PC-3 (cell line): Measurements from ENCODE around the gene EFCC1. TPM values are rescaled to one million over a fixed set of nuclear protein-coding genes. Genes with fewer than 3 reads are reported as not detected.

ENCODE experiments used
- ATAC-seq: fragments of 200-7000 bp; cut with Tn5 transposase; 2 replicates; pipeline ENCODE4 v1.9.1; 2020; ENCODE audit warnings: mild to moderate bottlenecking, moderate library complexity
- BruUV-seq: library from RNA; stranded (reverse); fragments of 400-500 nt; replicated peaks from 2 replicates; lab custom pipeline; 2021; lab: Mats Ljungman, UMichigan
- CTCF ChIA-PET: fragments of 300-600 bp; sonication (Branson Sonifier 250); formaldehyde crosslinking; loops from one replicate; lab custom pipeline; 2022; ENCODE audit warnings: antibody characterized with exemption; lab: Charles Lee
- POLR2A ChIA-PET: fragments of 300-600 bp; sonication (Branson Sonifier 250); formaldehyde crosslinking; loops from one replicate; lab custom pipeline; 2022; ENCODE audit warnings: antibody characterized with exemption; ENCODE audit not compliant: unreplicated experiment; lab: Charles Lee
- DNase-seq: peaks from one replicate; pipeline ENCODE4 v3.0.0-alpha.2; 2015
- H2AFZ ChIP-seq: fragments of 300-600 bp; sonication (generic); 2 replicates; pipeline ENCODE4 v1.6.0; 2016; ENCODE audit warnings: antibody characterized with exemption, low read length
- H3F3A ChIP-seq: fragments of 300-600 bp; sonication (generic); one replicate; pipeline ENCODE4 v1.6.0; 2017; ENCODE audit warnings: antibody characterized with exemption, low read length, control low read depth, mild to moderate bottlenecking; ENCODE audit not compliant: unreplicated experiment
- H3K27ac ChIP-seq: fragments of 300-600 bp; sonication (generic); 2 replicates; pipeline ENCODE4 v1.5.1; 2016; ENCODE audit warnings: mild to moderate bottlenecking, low read length
- H3K27me3 ChIP-seq: fragments of 300-600 bp; sonication (generic); 2 replicates; pipeline ENCODE4 v1.6.1; 2016; ENCODE audit warnings: low read length, mixed read lengths
- H3K36me3 ChIP-seq: fragments of 300-600 bp; sonication (generic); 2 replicates; pipeline ENCODE4 v1.6.1; 2016; ENCODE audit warnings: low read depth, mixed run types, low read length, mixed read lengths
- H3K4me1 ChIP-seq: fragments of 300-600 bp; sonication (generic); 2 replicates; pipeline ENCODE4 v1.5.1; 2016; ENCODE audit warnings: low read length; ENCODE audit not compliant: insufficient read depth
- H3K4me2 ChIP-seq: fragments of 300-600 bp; sonication (generic); 2 replicates; pipeline ENCODE4 v1.6.0; 2016; ENCODE audit warnings: low read length
- H3K4me3 ChIP-seq: fragments of 300-600 bp; sonication (generic); 2 replicates; pipeline ENCODE4 v1.5.1; 2016; ENCODE audit warnings: mild to moderate bottlenecking, low read length, mixed read lengths
- H3K79me2 ChIP-seq: fragments of 300-600 bp; sonication (generic); 2 replicates; pipeline ENCODE4 v1.6.1; 2017; ENCODE audit warnings: low read length, mixed read lengths
- H3K9ac ChIP-seq: fragments of 300-600 bp; sonication (generic); 2 replicates; pipeline ENCODE4 v1.6.0; 2016; ENCODE audit warnings: mild to moderate bottlenecking, low read length
- H3K9me2 ChIP-seq: fragments of 300-600 bp; sonication (generic); replicated peaks from 2 replicates; pipeline ENCODE4 v1.6.1; 2016; ENCODE audit warnings: mixed run types, low read length, mixed read lengths
- H3K9me3 ChIP-seq: fragments of 300-600 bp; sonication (generic); 2 replicates; pipeline ENCODE4 v1.6.1; 2016; ENCODE audit warnings: low read length, mixed read lengths
- H4K20me1 ChIP-seq: fragments of 300-600 bp; sonication (generic); 2 replicates; pipeline ENCODE4 v1.6.1; 2016; ENCODE audit warnings: low read length, mixed read lengths
- CTCF ChIP-seq: fragments of 300-600 bp; sonication (generic); conservative IDR thresholded peaks from 2 replicates; pipeline ENCODE4 v1.5.1; 2017; ENCODE audit warnings: antibody characterized with exemption, low read depth, mild to moderate bottlenecking, low read length
- EZH2 ChIP-seq: fragments of 300-600 bp; sonication (generic); IDR thresholded peaks from one replicate; pipeline ENCODE4 v1.6.1; 2017; ENCODE audit warnings: antibody characterized with exemption, mild to moderate bottlenecking, low read length; ENCODE audit not compliant: unreplicated experiment
- EZH2phosphoT487 ChIP-seq: fragments of 300-600 bp; sonication (generic); IDR thresholded peaks from 2 replicates; pipeline ENCODE4 v1.6.1; 2018; ENCODE audit warnings: mild to moderate bottlenecking, antibody characterized with exemption, low read length, borderline replicate concordance
- intact Hi-C: fragments of 100-400 bp; cut with micrococcal nuclease; formaldehyde crosslinking; loops from 2 replicates; pipeline ENCODE4 v1.9.0; 2023
- total RNA-seq: library from RNA; depleted of rRNA; stranded (reverse); fragments of >200 nt; gene quantifications from 2 replicates; pipeline ENCODE4 v1.2.3, GENCODE V29; 2014

EFCC1 gene
- total RNA-seq, 1 experiment from 2014 or later, result not detected

- peak; percentile 8 for DNase-seq
- H3K9me2 ChIP-seq, result no peaks in the 10 kb centered on the region
Observed at GRCh38 chr3:129058441-129059200, 57.5 kb downstream of the EFCC1 start.

GRCh38 chr3:129059311-129059958 lies 58.3 kb downstream of the EFCC1 start:
- Histone ChIP-seq H3K9ac (no peak overlapping the region), H3F3A (no peaks in the 10 kb centered on the region), H3K36me3 (no peaks in the 10 kb centered on the region), H3K4me2 (no peak overlapping the region), H3K4me3 (no peak overlapping the region), H3K27me3 (no peaks in the 10 kb centered on the region), H3K9me3 (no peaks in the 10 kb centered on the region), H2AFZ (no peak overlapping the region), H4K20me1 (no peaks in the 10 kb centered on the region), H3K79me2 (no peaks in the 10 kb centered on the region), H3K4me1 (no peaks in the 10 kb centered on the region), H3K9me2 (no peaks in the 10 kb centered on the region), H3K27ac (no peak overlapping the region)
- no TSS peak for BruUV-seq
- intact Hi-C loops, result no loop called here
- no peak for TF ChIP-seq EZH2phosphoT487
- ChIA-PET POLR2A (no interaction called here), CTCF (no interaction called here)
- ATAC-seq (no peak), DNase-seq (no peak)

More at GRCh38 chr3:129058441-129059200, 57.5 kb downstream of the EFCC1 start:
- TF ChIP-seq EZH2phosphoT487 (no peak), EZH2 (no peak), CTCF (no peak)
- Histone ChIP-seq H3F3A (no peaks in the 10 kb centered on the region), H3K79me2 (no peaks in the 10 kb centered on the region), H3K27ac (no peak overlapping the region), H3K9ac (no peak overlapping the region), H3K4me2 (no peak overlapping the region), H3K27me3 (no peaks in the 10 kb centered on the region), H3K36me3 (no peaks in the 10 kb centered on the region), H4K20me1 (no peaks in the 10 kb centered on the region), H3K4me3 (no peak overlapping the region), H3K9me3 (no peaks in the 10 kb centered on the region), H3K4me1 (no peaks in the 10 kb centered on the region), H2AFZ (no peak overlapping the region)
- intact Hi-C loops, result no loop called here
- CTCF ChIA-PET, result no interaction called here
- peak; percentile 40 for ATAC-seq
- no TSS peak for BruUV-seq
- POLR2A ChIA-PET, result no interaction called here

- Histone ChIP-seq H3K36me3 (no peaks in the 10 kb centered on the region), H4K20me1 (no peaks in the 10 kb centered on the region), H3K79me2 (no peaks in the 10 kb centered on the region), H3K4me1 (no peaks in the 10 kb centered on the region), H3K27ac (no peak within 1 kb of the TSS), H2AFZ (no peak within 1 kb of the TSS), H3K27me3 (no peaks in the 10 kb centered on the region), H3K9ac (no peak within 1 kb of the TSS), H3F3A (no peaks in the 10 kb centered on the region), H3K4me3 (no peak within 1 kb of the TSS), H3K9me3 (no peaks in the 10 kb centered on the region), H3K9me2 (no peaks in the 10 kb centered on the region), H3K4me2 (no peak within 1 kb of the TSS)
- intact Hi-C loops, result no loop called here
- ATAC-seq (no peak), DNase-seq (no peak)
- ChIA-PET CTCF (no interaction called here), POLR2A (no interaction called here)
- no TSS peak for BruUV-seq
- TF ChIP-seq CTCF, result no peak
- TF ChIP-seq EZH2phosphoT487, result no peak
- no peak for TF ChIP-seq EZH2
Observed at GRCh38 chr3:129060276-129061022, 59.3 kb downstream of the EFCC1 start, which contains the start of gene GP9. GP9 (plus strand) TSS chr3:129060779; CDS start chr3:129061740, 961 bp downstream.
